SK-N-SH (cell line): ENCODE measurements around the gene SORD. TPM values are rescaled to one million over a fixed set of nuclear protein-coding genes. Genes with fewer than 3 reads are reported as not detected.
"Not testable (repeated sequence)": the region's sequence is repeated elsewhere in the genome, so short reads cannot be mapped to it uniquely, and the experiment has no call there.

ENCODE experiments used
- CTCF ChIA-PET: fragments of 300-600, 350-600 bp; formaldehyde crosslinking; extraction: SDS; loops from one replicate; lab custom pipeline; 2021; lab: Yijun Ruan, JAX
- POLR2A ChIA-PET: fragments of 350-600 bp; sonication (Branson Sonifier 250); formaldehyde crosslinking; extraction: SDS; loops from one replicate; lab custom pipeline; 2020; ENCODE audit warnings: antibody characterized with exemption, inconsistent platforms; lab: Yijun Ruan, JAX
- DNase-seq: peaks from one replicate; pipeline ENCODE4 v3.0.0; 2012
- H2AFZ ChIP-seq: fragments of 200-600 bp; sonication (generic); 2 replicates; pipeline ENCODE4 v1.8.1; 2016; ENCODE audit warnings: antibody characterized with exemption, mild to moderate bottlenecking, low read depth
- H3F3A ChIP-seq: fragments of 200-600 bp; sonication (generic); replicated peaks from 2 replicates; pipeline ENCODE3; 2016; ENCODE audit warnings: antibody characterized with exemption, mild to moderate bottlenecking; ENCODE audit not compliant: insufficient read depth
- H3K27ac ChIP-seq, 2 experiments: fragments of 200-500 bp in 1 of 2; fragments of 200-600 bp in 1 of 2; sonication (Bioruptor generic) in 1 of 2; sonication (generic), shearing (Covaris generic) in 1 of 2; 2 replicates each; pipeline versions ENCODE4 v1.5.1 to v1.6.1; 2014 to 2016; ENCODE audit warnings: low read depth in 2 of 2, inconsistent platforms in 1 of 2, low read length in 1 of 2, mild to moderate bottlenecking in 1 of 2, mixed read lengths in 1 of 2
- H3K27me3 ChIP-seq: fragments of 200-600 bp; sonication (generic), shearing (Covaris generic); 2 replicates; pipeline ENCODE4 v1.6.1; 2016; ENCODE audit warnings: mixed run types; ENCODE audit not compliant: insufficient read depth
- H3K36me3 ChIP-seq, 2 experiments: fragments of 200-500 bp in 1 of 2; fragments of 200-600 bp in 1 of 2; sonication (Bioruptor generic) in 1 of 2; sonication (generic) in 1 of 2; replicated peaks in 1 of 2; 2 replicates each; pipeline versions ENCODE3 to v1.5.1; 2014 to 2016; ENCODE audit warnings: low read length in 1 of 2, mild to moderate bottlenecking in 1 of 2; ENCODE audit not compliant: insufficient read depth in 2 of 2, control insufficient read depth in 1 of 2
- H3K4me1 ChIP-seq, 2 experiments: fragments of 200-500 bp in 1 of 2; fragments of 200-600 bp in 1 of 2; sonication (Bioruptor generic) in 1 of 2; sonication (generic), shearing (Covaris generic) in 1 of 2; 2 replicates each; pipeline versions ENCODE4 v1.5.1 to v1.6.1; 2014 to 2016; ENCODE audit warnings: low read depth in 1 of 2, low read length in 1 of 2, mixed run types in 1 of 2; ENCODE audit not compliant: insufficient read depth in 2 of 2, control insufficient read depth in 1 of 2
- H3K4me2 ChIP-seq: fragments of 200-600 bp; sonication (generic), shearing (Covaris generic); 2 replicates; pipeline ENCODE4 v1.6.1; 2017; ENCODE audit warnings: mixed run types
- H3K4me3 ChIP-seq, 2 experiments: fragments of 200-500 bp in 1 of 2; fragments of 200-600 bp in 1 of 2; sonication (Bioruptor generic) in 1 of 2; sonication (generic), shearing (Covaris generic) in 1 of 2; 2 replicates each; pipeline versions ENCODE4 v1.5.1 to v1.8.1; 2014 to 2016; ENCODE audit warnings: low read depth in 2 of 2, inconsistent platforms in 1 of 2, low read length in 1 of 2, mild to moderate bottlenecking in 1 of 2, mixed read lengths in 1 of 2, moderate library complexity in 1 of 2
- H3K79me2 ChIP-seq: fragments of 200-600 bp; sonication (generic); 2 replicates; pipeline ENCODE4 v1.8.1; 2017; ENCODE audit warnings: mild to moderate bottlenecking; ENCODE audit not compliant: insufficient read depth
- H3K9ac ChIP-seq: fragments of 200-600 bp; sonication (generic); 2 replicates; pipeline ENCODE4 v1.6.1; 2017; ENCODE audit warnings: mixed run types
- H3K9me2 ChIP-seq: fragments of 200-600 bp; sonication (generic); 2 replicates; pipeline ENCODE4 v1.6.1; 2017; ENCODE audit warnings: mixed run types
- H3K9me3 ChIP-seq: fragments of 200-600 bp; sonication (generic); 2 replicates; pipeline ENCODE4 v1.6.1; 2017; ENCODE audit warnings: mixed run types, mild to moderate bottlenecking, moderate library complexity
- H4K20me1 ChIP-seq: fragments of 200-600 bp; sonication (generic); 2 replicates; pipeline ENCODE4 v1.6.1; 2017; ENCODE audit warnings: mild to moderate bottlenecking, mixed run types; ENCODE audit not compliant: insufficient read depth
- CHD2 ChIP-seq: fragments of 150-350 bp; IDR thresholded peaks from 2 replicates; pipeline ENCODE4 v1.6.1; 2018; ENCODE audit warnings: low read length; ENCODE audit not compliant: partially characterized antibody
- CTCF ChIP-seq: fragments of 200-600 bp; sonication (generic); IDR thresholded peaks from 2 replicates; pipeline ENCODE4 v1.6.1; 2017; ENCODE audit warnings: antibody characterized with exemption, mild to moderate bottlenecking, moderate library complexity
- EZH2phosphoT487 ChIP-seq: fragments of 200-600 bp; sonication (generic); IDR thresholded peaks from 2 replicates; pipeline ENCODE4 v1.6.1; 2017; ENCODE audit warnings: low read depth, mixed run types, mild to moderate bottlenecking, antibody characterized with exemption, moderate library complexity, borderline replicate concordance
- FOXM1 ChIP-seq: IDR thresholded peaks from 2 replicates; pipeline ENCODE4 v1.4.0; 2012; ENCODE audit warnings: low read depth, mild to moderate bottlenecking
- GABPA ChIP-seq: IDR thresholded peaks from 2 replicates; pipeline ENCODE4 v1.4.0; 2012; ENCODE audit warnings: low read depth, mild to moderate bottlenecking
- GATA2 ChIP-seq: sonication (generic); formaldehyde crosslinking; IDR thresholded peaks from 2 replicates; pipeline ENCODE4 v1.5.0; 2020; ENCODE audit warnings: mild to moderate bottlenecking, missing genetic modification reagents
- JUND ChIP-seq: IDR thresholded peaks from 2 replicates; pipeline ENCODE4 v1.4.0; 2012
- MEF2A ChIP-seq: IDR thresholded peaks from 2 replicates; pipeline ENCODE4 v1.4.0; 2012; ENCODE audit warnings: low read depth, borderline replicate concordance
- NFIC ChIP-seq: IDR thresholded peaks from 2 replicates; pipeline ENCODE4 v1.4.0; 2012; ENCODE audit warnings: borderline replicate concordance
- NRF1 ChIP-seq: IDR thresholded peaks from 2 replicates; pipeline ENCODE4 v1.6.1; 2012; ENCODE audit warnings: low read depth, mild to moderate bottlenecking, low read length
- RXRA ChIP-seq: IDR thresholded peaks from 2 replicates; pipeline ENCODE4 v1.4.0; 2012; ENCODE audit warnings: low read depth, mild to moderate bottlenecking, borderline replicate concordance
- SMC3 ChIP-seq: IDR thresholded peaks from 2 replicates; pipeline ENCODE4 v1.6.1; 2012; ENCODE audit warnings: low read depth, low read length, improper control_type of control experiment
- TAF1 ChIP-seq: IDR thresholded peaks from 2 replicates; pipeline ENCODE4 v1.6.1; 2012; ENCODE audit warnings: low read depth, mild to moderate bottlenecking, low read length, moderate library complexity, borderline replicate concordance
- TEAD4 ChIP-seq: IDR thresholded peaks from 2 replicates; pipeline ENCODE4 v1.4.0; 2012; ENCODE audit warnings: mild to moderate bottlenecking, borderline replicate concordance; ENCODE audit not compliant: insufficient read depth
- USF1 ChIP-seq: IDR thresholded peaks from 2 replicates; pipeline ENCODE4 v1.4.0; 2012; ENCODE audit warnings: low read depth, borderline replicate concordance
- whole genome bisulfite sequencing: methylation state at CpG from one replicate; pipeline ENCODE4 v1.1.6; 2017; ENCODE audit warnings: low lambda C conversion rate; 5-methylcytosine and 5-hydroxymethylcytosine counted together
- polyA plus RNA-seq, 3 experiments: library from polyadenylated mRNA; depleted of rRNA; stranded (reverse); fragments of >200 nt; gene quantifications; 2 replicates each; pipeline ENCODE4 v1.2.3, GENCODE V29; 2012

The SORD gene
- polyA plus RNA-seq, 1 of the 3 experiments (the other 2 are of a cell fraction), result 35.1 TPM

- H3K9me3 ChIP-seq, H3K4me2 ChIP-seq, DNase-seq, H3K9ac ChIP-seq, H3K4me1 ChIP-seq, H4K20me1 ChIP-seq, H3K9me2 ChIP-seq, CTCF ChIA-PET, H3F3A ChIP-seq, H3K4me3 ChIP-seq, H3K79me2 ChIP-seq, H2AFZ ChIP-seq, H3K36me3 ChIP-seq, H3K27me3 ChIP-seq, H3K27ac ChIP-seq, POLR2A ChIA-PET: not testable (repeated sequence)
- WGBS, result 19% methylated on average over 1 of the region's 1 CpG
These were observed 21.8 kb upstream of the SORD start for GRCh38 chr15:45001180-45001579.

GRCh38 chr15:45003731-45004410 is 19.1 kb upstream of the SORD start:
- H3K79me2 ChIP-seq, H3K27me3 ChIP-seq, H3K9me3 ChIP-seq, H3K4me1 ChIP-seq, H3K4me3 ChIP-seq, H3K36me3 ChIP-seq, H3K4me2 ChIP-seq, H3F3A ChIP-seq, H3K9me2 ChIP-seq, DNase-seq, CTCF ChIA-PET, H3K27ac ChIP-seq, POLR2A ChIA-PET, H2AFZ ChIP-seq, H3K9ac ChIP-seq, H4K20me1 ChIP-seq: not testable (repeated sequence)
- WGBS, result 10% methylated on average over 2 of the region's 2 CpGs

GRCh38 chr15:45004590-45005175 is 18.3 kb upstream of the SORD start:
- DNase-seq, H3K27me3 ChIP-seq, H2AFZ ChIP-seq, H3K4me1 ChIP-seq, H3K36me3 ChIP-seq, POLR2A ChIA-PET, H3K4me2 ChIP-seq, H3K27ac ChIP-seq, H3K9me3 ChIP-seq, H3K79me2 ChIP-seq, H4K20me1 ChIP-seq, H3F3A ChIP-seq, H3K9me2 ChIP-seq, H3K4me3 ChIP-seq, H3K9ac ChIP-seq: not testable (repeated sequence)
- CTCF ChIA-PET, result interaction anchor here (1.3 kb wide), 1 partner anchor 113 kb away, joined by 4 read pairs; no protein-coding TSS in a partner anchor
- 47% methylated on average over 5 of the region's 5 CpGs for WGBS

GRCh38 chr15:45009046-45009445 is 13.9 kb upstream of the SORD start:
- CTCF ChIA-PET, result no interaction called here
- Histone ChIP-seq H3K9me3 (no peaks in the 10 kb centered on the region), H2AFZ (no peak overlapping the region), H3K79me2 (no peaks in the 10 kb centered on the region), H3K27ac (no peak overlapping the region), H3K4me1 (no peaks in the 10 kb centered on the region), H3K4me2 (no peak overlapping the region), H3K9ac (no peak overlapping the region), H3K36me3 (no peaks in the 10 kb centered on the region), H3F3A (no peaks in the 10 kb centered on the region), H3K9me2 (no peaks in the 10 kb centered on the region), H3K27me3 (peaks cover 4% of the 10 kb centered on the region; the same call in 1 of the 2 replicates), H4K20me1 (no peaks in the 10 kb centered on the region), H3K4me3 (no peak overlapping the region)
- 21% methylated on average over 2 of the region's 2 CpGs for WGBS
- DNase-seq, result no peak
- POLR2A ChIA-PET, result no interaction called here
- no peak for TF ChIP-seq FOXM1
- TF ChIP-seq GATA2 (CRISPR knock-in tag), result no peak
- no peak for TF ChIP-seq CTCF
- no peak for TF ChIP-seq CHD2
- TF ChIP-seq MEF2A, result no peak
- no peak for TF ChIP-seq EZH2phosphoT487
- TF ChIP-seq TEAD4, result no peak
- TF ChIP-seq USF1, result no peak
- TF ChIP-seq RXRA, result no peak
- no peak for TF ChIP-seq GABPA
- no peak for TF ChIP-seq JUND
- TF ChIP-seq NFIC, result no peak
- TF ChIP-seq NRF1, result no peak
- no peak for TF ChIP-seq SMC3
- no peak for TF ChIP-seq TAF1
